ENCODE data around the gene PTK6. TPM values are rescaled to one million over a fixed set of nuclear protein-coding genes. Genes with fewer than 3 reads are reported as not detected.
A peak's percentile ranks its signal among the peaks of the same experiment; 100 is the strongest.
"Not testable (repeated sequence)": the region's sequence is repeated elsewhere in the genome, so short reads cannot be mapped to it uniquely, and the experiment has no call there.

PTK6 gene
- polyA plus RNA-seq, 4 donors = 0.56 to 87.0 (median 47.5) TPM

DNA sequence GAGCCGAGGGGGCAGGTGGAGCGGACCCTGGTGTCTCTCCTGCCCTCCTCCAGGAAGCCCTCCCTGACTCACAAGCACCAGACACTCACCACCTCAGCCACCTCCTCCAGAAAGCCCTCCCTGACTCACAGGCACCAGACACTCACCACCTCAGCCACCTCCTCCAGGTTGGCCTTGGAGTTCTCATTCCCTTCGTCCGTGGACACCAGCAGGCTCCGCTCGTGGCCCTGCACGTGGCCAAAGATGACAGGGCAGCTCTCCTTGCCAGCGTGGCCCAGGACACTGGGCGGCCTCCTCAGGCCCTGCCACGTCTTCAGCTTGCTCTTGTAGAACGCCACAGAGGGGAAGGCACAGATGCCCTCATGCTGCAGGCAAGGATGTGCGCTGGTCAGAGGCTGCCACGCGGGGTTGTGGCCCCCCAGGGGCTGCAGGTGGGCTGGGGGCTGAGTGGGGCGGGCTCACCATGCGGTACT, 23.2 kb upstream of the PTK6 start:
- no peaks in the 10 kb centered on the region for H3K4me1 ChIP-seq (ENCODE audit: control insufficient read depth in 3 of 3, insufficient read depth in 2 of 3, low read depth in 1 of 3, low read length in 2 of 3)
- no peak overlapping the region for H3K4me3 ChIP-seq (ENCODE audit: low read depth in 1 of 3, low read length in 3 of 3)
- 93 to 96% (median 95%) methylated on average over 16 of the region's 16 CpGs for WGBS, 3 donors
- DNase-seq (no peak), FAIRE-seq (no peak)
- no peak overlapping the region for H3K27ac ChIP-seq (ENCODE audit: low read depth in 1 of 3, low read length in 2 of 3)
- no peaks in the 10 kb centered on the region for H3K27me3 ChIP-seq (ENCODE audit: control insufficient read depth in 3 of 3, insufficient read depth in 3 of 3, low read length in 3 of 3)
- H3K9me3 ChIP-seq (ENCODE audit: control insufficient read depth in 2 of 2, insufficient read depth in 1 of 2, low read depth in 1 of 2, low read length in 1 of 2) = no peaks in the 10 kb centered on the region
- peaks cover 3 to 62% (median 10%) of the 10 kb centered on the region in 3 donors for H3K36me3 ChIP-seq (ENCODE audit: control insufficient read depth in 3 of 3, insufficient read depth in 2 of 3, low read depth in 1 of 3, low read length in 3 of 3)

GRCh38 chr20:63559485-63560332, 22.5 kb upstream of the PTK6 start:
- H3K27me3 ChIP-seq (ENCODE audit: control insufficient read depth in 3 of 3, insufficient read depth in 3 of 3, low read length in 3 of 3); DNase-seq; H3K4me1 ChIP-seq (ENCODE audit: control insufficient read depth in 3 of 3, insufficient read depth in 2 of 3, low read depth in 1 of 3, low read length in 2 of 3); H3K9me3 ChIP-seq (ENCODE audit: control insufficient read depth in 2 of 2, insufficient read depth in 1 of 2, low read depth in 1 of 2, low read length in 1 of 2); H3K4me3 ChIP-seq (ENCODE audit: low read depth in 1 of 3, low read length in 3 of 3); FAIRE-seq; H3K27ac ChIP-seq (ENCODE audit: low read depth in 1 of 3, low read length in 2 of 3): not testable (repeated sequence)
- H3K36me3 ChIP-seq (ENCODE audit: control insufficient read depth in 3 of 3, insufficient read depth in 2 of 3, low read depth in 1 of 3, low read length in 3 of 3) = peaks cover 3 to 56% (median 10%) of the 10 kb centered on the region in 3 donors
- 95 to 96% (median 95%) methylated on average over 27 to 31 of the region's 31 CpGs for WGBS, 3 donors

DNA sequence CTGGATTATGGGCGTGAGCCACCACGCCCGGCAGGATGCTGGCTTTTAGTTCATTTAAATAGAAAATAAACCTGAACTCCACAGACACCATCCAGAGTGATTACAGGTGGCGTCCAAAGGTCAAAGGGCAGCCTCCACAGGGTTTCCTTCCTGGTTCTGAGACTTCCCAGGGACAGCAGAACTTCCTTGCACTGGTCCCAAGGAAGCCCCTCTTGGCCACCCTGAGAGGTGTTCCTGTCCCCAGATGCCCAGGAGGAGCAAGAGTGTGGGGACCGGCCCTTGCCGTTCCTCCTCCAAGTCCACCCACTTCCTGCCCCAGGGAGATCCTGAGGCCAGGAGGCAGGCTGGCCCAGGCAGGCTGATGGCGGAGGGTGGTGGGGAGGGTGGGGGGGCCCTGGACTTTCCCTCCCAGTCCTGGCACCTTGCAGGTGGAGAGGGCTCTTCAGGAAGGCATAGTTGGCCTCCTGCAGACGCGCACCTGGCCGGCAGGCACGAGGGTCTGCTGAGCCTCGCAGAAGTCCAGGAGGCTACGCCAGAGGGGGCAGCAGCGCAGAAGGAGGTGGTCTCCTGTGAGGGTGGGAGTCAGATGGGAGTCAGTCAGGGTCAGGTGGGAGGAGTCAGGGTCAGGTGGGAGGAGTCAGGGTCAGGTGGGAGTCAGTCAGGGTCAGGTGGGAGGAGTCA, 21.8 kb upstream of the PTK6 start:
- no peak for FAIRE-seq
- peaks cover 0 to 7% (median 0%) of the 10 kb centered on the region in 3 donors for H3K27me3 ChIP-seq (ENCODE audit: control insufficient read depth in 3 of 3, insufficient read depth in 3 of 3, low read length in 3 of 3)
- 67 to 79% (median 70%) methylated on average over 14 of the region's 14 CpGs for WGBS, 3 donors
- H3K4me1 ChIP-seq (ENCODE audit: control insufficient read depth in 3 of 3, insufficient read depth in 2 of 3, low read depth in 1 of 3, low read length in 2 of 3) = peaks cover 0 to 7% (median 0%) of the 10 kb centered on the region in 3 donors
- H3K27ac ChIP-seq (ENCODE audit: low read depth in 1 of 3, low read length in 2 of 3) = peak overlapping the region in 2 of 3 donors; percentile 6 to 68
- peaks cover 3 to 48% (median 10%) of the 10 kb centered on the region in 3 donors for H3K36me3 ChIP-seq (ENCODE audit: control insufficient read depth in 3 of 3, insufficient read depth in 2 of 3, low read depth in 1 of 3, low read length in 3 of 3)
- peak; percentile 49 to 73 for DNase-seq
- no peaks in the 10 kb centered on the region for H3K9me3 ChIP-seq (ENCODE audit: control insufficient read depth in 2 of 2, insufficient read depth in 1 of 2, low read depth in 1 of 2, low read length in 1 of 2)
- no peak overlapping the region for H3K4me3 ChIP-seq (ENCODE audit: low read depth in 1 of 3, low read length in 3 of 3)

DNA sequence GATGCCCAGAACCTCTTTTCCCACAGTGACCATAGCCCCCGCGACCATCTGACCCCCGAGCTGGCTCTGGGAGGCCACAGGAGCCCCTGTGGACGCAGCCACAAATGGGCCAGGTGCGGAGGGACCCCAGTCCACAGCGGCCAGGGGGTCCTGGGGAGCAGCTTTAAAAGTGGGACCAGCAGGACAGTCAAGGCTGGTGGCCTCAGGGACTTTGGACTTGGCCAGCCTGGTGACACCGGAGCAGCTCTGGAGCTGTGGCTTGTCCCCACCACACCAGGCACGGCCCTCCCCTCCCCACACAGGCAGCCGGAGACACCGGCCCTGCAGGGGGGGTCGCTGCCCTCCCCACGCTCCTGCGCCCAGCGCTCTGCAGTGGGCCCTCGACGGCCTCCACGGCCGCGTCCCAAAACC, 20.3 kb upstream of the PTK6 start:
- H3K36me3 ChIP-seq (ENCODE audit: control insufficient read depth in 3 of 3, insufficient read depth in 2 of 3, low read depth in 1 of 3, low read length in 3 of 3) = peaks cover 3 to 36% (median 8%) of the 10 kb centered on the region in 3 donors
- H3K4me3 ChIP-seq (ENCODE audit: low read depth in 1 of 3, low read length in 3 of 3) = no peak overlapping the region
- no peak for DNase-seq
- peaks cover 0 to 10% (median 0%) of the 10 kb centered on the region in 3 donors for H3K27me3 ChIP-seq (ENCODE audit: control insufficient read depth in 3 of 3, insufficient read depth in 3 of 3, low read length in 3 of 3)
- WGBS, 3 donors = 90 to 95% (median 92%) methylated on average over 15 to 19 of the region's 19 CpGs
- H3K4me1 ChIP-seq (ENCODE audit: control insufficient read depth in 3 of 3, insufficient read depth in 2 of 3, low read depth in 1 of 3, low read length in 2 of 3) = peaks cover 0 to 7% (median 0%) of the 10 kb centered on the region in 3 donors
- H3K9me3 ChIP-seq (ENCODE audit: control insufficient read depth in 2 of 2, insufficient read depth in 1 of 2, low read depth in 1 of 2, low read length in 1 of 2) = peaks cover 0 to 4% of the 10 kb centered on the region in 2 donors
- no peak overlapping the region for H3K27ac ChIP-seq (ENCODE audit: low read depth in 1 of 3, low read length in 2 of 3)
- FAIRE-seq = no peak

GRCh38 chr20:63556873-63557478, 19.8 kb upstream of the PTK6 start:
- Histone ChIP-seq H3K27me3 (ENCODE audit: control insufficient read depth in 3 of 3, insufficient read depth in 3 of 3, low read length in 3 of 3) (peaks cover 0 to 10% (median 0%) of the 10 kb centered on the region in 3 donors), H3K4me1 (ENCODE audit: control insufficient read depth in 3 of 3, insufficient read depth in 2 of 3, low read depth in 1 of 3, low read length in 2 of 3) (peaks cover 0 to 7% (median 0%) of the 10 kb centered on the region in 3 donors), H3K36me3 (ENCODE audit: control insufficient read depth in 3 of 3, insufficient read depth in 2 of 3, low read depth in 1 of 3, low read length in 3 of 3) (peaks cover 3 to 31% (median 4%) of the 10 kb centered on the region in 3 donors), H3K27ac (ENCODE audit: low read depth in 1 of 3, low read length in 2 of 3) (no peak overlapping the region), H3K4me3 (ENCODE audit: low read depth in 1 of 3, low read length in 3 of 3) (no peak overlapping the region), H3K9me3 (ENCODE audit: control insufficient read depth in 2 of 2, insufficient read depth in 1 of 2, low read depth in 1 of 2, low read length in 1 of 2) (peaks cover 0 to 4% of the 10 kb centered on the region in 2 donors)
- DNase-seq (no peak), FAIRE-seq (no peak)
- 76 to 85% (median 84%) methylated on average over 22 to 23 of the region's 23 CpGs for WGBS, 3 donors

DNA sequence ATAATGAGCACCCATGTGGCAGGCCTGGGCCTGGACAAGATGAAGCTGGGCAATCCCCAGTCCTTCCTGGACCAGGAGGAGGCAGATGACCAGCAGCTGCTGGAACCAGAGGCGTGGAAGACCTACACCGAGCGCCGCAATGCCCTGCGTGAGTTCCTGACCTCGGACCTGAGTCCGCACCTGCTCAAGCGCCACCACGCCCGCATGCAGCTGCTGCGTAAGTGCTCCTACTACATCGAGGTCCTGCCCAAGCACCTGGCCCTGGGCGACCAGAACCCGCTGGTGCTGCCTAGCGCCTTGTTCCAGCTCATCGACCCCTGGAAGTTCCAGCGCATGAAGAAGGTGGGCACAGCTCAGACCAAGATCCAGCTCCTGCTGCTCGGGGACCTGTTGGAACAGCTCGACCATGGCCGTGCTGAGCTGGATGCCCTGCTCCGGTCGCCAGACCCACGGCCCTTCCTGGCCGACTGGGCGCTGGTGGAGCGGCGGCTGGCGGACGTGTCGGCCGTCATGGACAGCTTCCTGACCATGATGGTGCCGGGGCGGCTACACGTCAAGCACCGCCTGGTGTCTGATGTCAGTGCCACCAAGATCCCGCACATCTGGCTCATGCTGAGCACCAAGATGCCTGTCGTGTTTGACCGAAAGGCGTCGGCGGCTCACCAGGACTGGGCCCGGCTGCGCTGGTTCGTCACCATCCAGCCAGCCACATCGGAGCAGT, 18.6 kb upstream of the PTK6 start:
- no peak for DNase-seq
- H3K9me3 ChIP-seq (ENCODE audit: control insufficient read depth in 2 of 2, insufficient read depth in 1 of 2, low read depth in 1 of 2, low read length in 1 of 2) = peaks cover 0 to 4% of the 10 kb centered on the region in 2 donors
- peaks cover 0 to 19% (median 4%) of the 10 kb centered on the region in 3 donors for H3K36me3 ChIP-seq (ENCODE audit: control insufficient read depth in 3 of 3, insufficient read depth in 2 of 3, low read depth in 1 of 3, low read length in 3 of 3)
- H3K27me3 ChIP-seq (ENCODE audit: control insufficient read depth in 3 of 3, insufficient read depth in 3 of 3, low read length in 3 of 3) = peaks cover 0 to 13% (median 0%) of the 10 kb centered on the region in 3 donors
- 70 to 88% (median 72%) methylated on average over 43 to 45 of the region's 45 CpGs for WGBS, 3 donors
- no peak overlapping the region for H3K27ac ChIP-seq (ENCODE audit: low read depth in 1 of 3, low read length in 2 of 3)
- FAIRE-seq = no peak
- H3K4me1 ChIP-seq (ENCODE audit: control insufficient read depth in 3 of 3, insufficient read depth in 2 of 3, low read depth in 1 of 3, low read length in 2 of 3) = peaks cover 0 to 7% (median 0%) of the 10 kb centered on the region in 3 donors
- H3K4me3 ChIP-seq (ENCODE audit: low read depth in 1 of 3, low read length in 3 of 3) = no peak overlapping the region

DNA sequence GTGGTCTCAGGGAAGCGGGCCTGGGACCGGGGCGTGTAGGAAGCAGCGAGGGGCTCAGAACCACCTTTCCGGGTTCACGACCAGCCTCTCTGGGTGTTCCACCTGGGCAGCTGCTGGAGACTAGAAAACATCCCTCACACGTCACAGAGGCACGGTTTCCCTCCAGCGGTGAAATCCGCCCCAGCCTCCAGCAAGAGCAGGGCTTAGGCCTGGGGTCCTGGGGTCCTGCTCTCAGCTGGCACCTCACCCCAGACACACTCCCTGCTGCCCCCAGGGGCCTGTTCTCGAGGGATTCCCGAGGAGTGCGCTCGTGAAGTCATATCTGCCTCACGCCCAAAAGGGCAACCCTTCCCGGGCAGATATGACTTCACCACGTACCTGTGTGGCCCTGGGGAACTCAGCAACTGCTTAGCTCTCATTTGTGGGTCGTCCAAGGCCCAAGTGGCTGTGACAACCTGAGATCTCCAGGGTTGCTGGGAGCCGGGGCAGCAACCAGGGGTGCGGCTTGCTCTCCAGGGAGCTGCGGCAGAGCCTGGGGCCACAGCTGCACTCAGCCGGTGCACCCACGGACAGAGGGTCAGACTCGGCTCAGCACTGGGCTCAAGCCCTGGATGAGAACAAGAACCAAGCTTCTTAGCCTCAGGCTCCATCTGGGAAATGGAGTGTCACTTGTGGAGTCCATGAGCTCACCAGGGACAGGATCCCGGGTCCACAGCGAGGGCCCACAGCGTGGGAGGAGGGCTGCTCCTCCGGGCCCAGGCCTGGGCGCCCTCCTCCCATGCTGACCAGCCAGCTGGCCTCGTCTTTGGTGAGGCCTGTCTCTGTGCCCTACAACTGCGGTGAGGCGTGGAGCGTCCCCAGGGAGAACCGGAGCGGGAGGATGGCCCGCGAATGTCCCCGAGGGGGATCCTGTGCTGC, 17.4 kb upstream of the PTK6 start:
- peak overlapping the region in 2 of 3 donors; percentile 44 to 51 for H3K4me3 ChIP-seq (ENCODE audit: low read depth in 1 of 3, low read length in 3 of 3)
- H3K27ac ChIP-seq (ENCODE audit: low read depth in 1 of 3, low read length in 2 of 3) = no peak overlapping the region
- peaks cover 0 to 7% (median 0%) of the 10 kb centered on the region in 3 donors for H3K4me1 ChIP-seq (ENCODE audit: control insufficient read depth in 3 of 3, insufficient read depth in 2 of 3, low read depth in 1 of 3, low read length in 2 of 3)
- H3K36me3 ChIP-seq (ENCODE audit: control insufficient read depth in 3 of 3, insufficient read depth in 2 of 3, low read depth in 1 of 3, low read length in 3 of 3) = peaks cover 0 to 7% (median 0%) of the 10 kb centered on the region in 3 donors
- no peak for FAIRE-seq
- WGBS, 3 donors = 51 to 65% (median 56%) methylated on average over 35 to 38 of the region's 38 CpGs
- peaks cover 0 to 4% of the 10 kb centered on the region in 2 donors for H3K9me3 ChIP-seq (ENCODE audit: control insufficient read depth in 2 of 2, insufficient read depth in 1 of 2, low read depth in 1 of 2, low read length in 1 of 2)
- H3K27me3 ChIP-seq (ENCODE audit: control insufficient read depth in 3 of 3, insufficient read depth in 3 of 3, low read length in 3 of 3) = peaks cover 0 to 17% (median under 1%) of the 10 kb centered on the region in 3 donors
- peak in 1 of 2 donors; percentile 41 for DNase-seq

Data from small intestine (tissue), 7 donors.